Measurements from ENCODE around the gene IGSF9B.

IGSF9B gene

DNA sequence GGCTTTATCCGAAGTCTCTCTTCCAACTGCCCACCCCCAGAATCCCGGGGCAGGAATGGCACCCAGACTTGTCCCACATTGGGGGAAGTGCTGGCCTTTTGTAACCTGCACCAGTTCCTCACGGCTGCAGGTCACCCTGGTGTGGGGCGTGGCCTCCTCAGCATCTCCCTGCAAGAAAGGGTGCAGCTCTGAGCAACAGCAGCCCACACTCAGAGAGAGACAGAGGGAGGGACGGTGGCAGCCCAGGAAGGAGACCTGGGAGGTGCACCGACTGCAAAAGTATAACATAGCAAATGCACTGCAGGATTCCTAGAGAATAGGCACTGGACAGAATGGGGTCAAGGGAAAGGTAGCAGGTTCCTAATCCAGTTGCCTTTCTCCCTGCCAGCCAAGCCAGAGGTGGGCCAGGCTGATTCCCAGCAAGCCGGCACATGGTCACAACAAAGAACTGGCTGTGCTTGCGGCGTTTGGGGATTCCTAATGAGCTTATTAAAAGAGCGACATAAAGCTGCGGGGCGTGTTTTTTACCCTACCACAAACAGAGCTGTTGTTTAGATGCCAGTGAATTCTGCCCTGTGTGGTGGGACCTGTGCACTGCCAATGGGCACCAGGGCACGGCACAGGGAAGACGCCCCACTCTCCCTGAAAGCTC is 18.2 kb upstream of the IGSF9B start:
- Mint-ChIP-seq H3K27ac (no peak overlapping the region), H3K4me3 (no peak overlapping the region), H3K9me3 (no peaks in the 10 kb centered on the region), H3K4me1 (ENCODE audit: low read depth) (no peaks in the 10 kb centered on the region), H3K27me3 (no peaks in the 10 kb centered on the region), H3K36me3 (ENCODE audit: low read depth) (no peaks in the 10 kb centered on the region)

GRCh38 chr11:133971881-133972280 is 15.1 kb upstream of the IGSF9B start:
- no peak overlapping the region for H3K27ac Mint-ChIP-seq
- no peaks in the 10 kb centered on the region for H3K9me3 Mint-ChIP-seq
- H3K4me3 Mint-ChIP-seq, result no peak overlapping the region
- H3K27me3 Mint-ChIP-seq, result no peaks in the 10 kb centered on the region
- peaks cover 10% of the 10 kb centered on the region for H3K4me1 Mint-ChIP-seq (ENCODE audit: low read depth)
- H3K36me3 Mint-ChIP-seq (ENCODE audit: low read depth), result no peaks in the 10 kb centered on the region

DNA sequence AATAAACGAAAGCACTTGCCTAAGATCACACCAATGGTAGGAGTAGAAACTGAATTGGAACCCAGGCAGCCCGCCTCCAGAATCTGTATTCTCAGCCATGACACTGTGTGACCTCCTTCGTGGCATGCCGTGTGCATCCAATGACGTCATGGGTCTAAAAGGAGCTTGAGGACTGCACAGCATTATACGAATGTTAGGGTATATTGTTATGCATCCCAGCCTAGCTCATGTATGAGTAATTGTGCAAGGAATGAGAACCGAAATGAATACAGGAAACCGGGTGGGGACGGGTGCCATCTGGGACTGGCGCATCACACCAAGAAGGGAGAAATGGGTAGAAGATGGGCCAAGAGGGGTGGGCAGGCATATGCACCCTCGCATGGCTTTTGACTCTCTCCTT is 12.3 kb upstream of the IGSF9B start:
- H3K36me3 Mint-ChIP-seq (ENCODE audit: low read depth), result no peaks in the 10 kb centered on the region
- H3K9me3 Mint-ChIP-seq, result no peaks in the 10 kb centered on the region
- no peak overlapping the region for H3K4me3 Mint-ChIP-seq
- H3K27ac Mint-ChIP-seq, result no peak overlapping the region
- peaks cover 14% of the 10 kb centered on the region for H3K4me1 Mint-ChIP-seq (ENCODE audit: low read depth)
- peaks cover 3% of the 10 kb centered on the region for H3K27me3 Mint-ChIP-seq

GRCh38 chr11:133968300-133968699 is 11.5 kb upstream of the IGSF9B start:
- Mint-ChIP-seq H3K9me3 (no peaks in the 10 kb centered on the region), H3K27ac (no peak overlapping the region), H3K4me1 (ENCODE audit: low read depth) (peaks cover 14% of the 10 kb centered on the region), H3K36me3 (ENCODE audit: low read depth) (no peaks in the 10 kb centered on the region), H3K4me3 (no peak overlapping the region), H3K27me3 (peaks cover 3% of the 10 kb centered on the region)

DNA sequence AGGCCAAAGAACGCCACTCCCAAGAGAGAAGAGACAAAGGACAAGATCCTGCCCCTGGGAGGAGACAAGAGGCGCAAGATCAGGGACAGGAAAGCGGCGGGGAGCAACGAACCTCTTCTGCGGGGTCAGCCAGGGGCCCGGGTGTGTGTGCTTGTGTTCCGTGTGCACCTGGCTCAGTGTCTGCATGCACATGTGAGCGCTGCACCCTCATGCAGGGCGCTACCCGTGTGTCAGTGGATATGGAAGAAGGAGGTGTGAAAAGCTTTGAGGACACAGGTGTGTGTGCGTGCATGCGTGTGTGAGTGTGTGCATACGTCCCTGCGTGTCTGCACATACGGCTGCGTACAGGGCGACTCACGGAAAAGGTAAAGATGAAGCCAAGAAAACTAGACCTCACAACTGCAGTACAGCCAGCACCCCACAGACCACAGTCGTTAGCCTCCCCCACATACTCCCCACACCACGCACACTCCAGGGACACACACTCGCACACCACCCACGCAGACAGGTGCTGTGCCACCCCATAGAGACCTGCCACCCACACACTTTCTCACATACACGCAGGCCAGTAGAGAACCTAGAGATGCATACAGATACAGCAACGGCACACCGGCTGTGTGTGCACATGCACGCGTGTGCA is 11.0 kb upstream of the IGSF9B start:
- H3K4me1 Mint-ChIP-seq (ENCODE audit: low read depth), result peaks cover 14% of the 10 kb centered on the region
- peaks cover 3% of the 10 kb centered on the region for H3K27me3 Mint-ChIP-seq
- H3K9me3 Mint-ChIP-seq, result no peaks in the 10 kb centered on the region
- no peaks in the 10 kb centered on the region for H3K36me3 Mint-ChIP-seq (ENCODE audit: low read depth)
- H3K4me3 Mint-ChIP-seq, result peak overlapping the region; percentile 86
- peak overlapping the region; percentile 94 for H3K27ac Mint-ChIP-seq

DNA sequence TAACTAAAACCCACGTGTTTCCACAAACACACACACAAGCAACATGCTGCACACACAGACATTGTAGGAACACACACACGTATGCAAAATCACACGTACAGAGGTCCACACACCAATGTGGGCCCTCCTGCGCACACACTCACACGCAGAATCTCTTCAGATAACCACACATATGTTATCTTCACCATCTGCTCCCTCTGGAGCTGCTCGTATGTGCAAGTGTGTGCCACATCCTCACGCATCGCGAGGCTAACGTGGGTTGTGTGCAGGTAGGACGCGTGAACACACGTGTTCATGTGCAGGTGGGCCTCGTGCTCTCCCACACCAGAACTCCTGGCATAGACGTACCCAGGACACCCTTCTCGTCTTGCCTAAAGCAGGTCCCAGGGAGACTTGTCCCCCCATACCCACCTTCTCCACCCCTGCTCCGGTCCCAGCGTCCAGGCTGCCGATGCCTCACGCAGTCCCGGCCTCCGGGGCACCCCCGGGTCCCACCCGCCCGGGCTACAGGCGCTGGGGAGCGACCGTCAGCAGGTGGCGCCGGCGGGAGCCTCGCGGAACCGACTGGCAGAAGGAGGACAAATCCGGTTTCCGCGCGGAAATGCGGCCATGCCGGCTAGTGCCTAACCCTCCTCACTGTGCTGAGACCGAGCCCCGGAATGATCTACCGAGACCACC is 10.3 kb upstream of the IGSF9B start:
- Mint-ChIP-seq H3K36me3 (ENCODE audit: low read depth) (no peaks in the 10 kb centered on the region), H3K4me3 (peak overlapping the region; percentile 86), H3K27me3 (peaks cover 3% of the 10 kb centered on the region), H3K4me1 (ENCODE audit: low read depth) (peaks cover 17% of the 10 kb centered on the region), H3K27ac (peak overlapping the region; percentile 94), H3K9me3 (no peaks in the 10 kb centered on the region)

GRCh38 chr11:133966172-133966651 is 9.4 kb upstream of the IGSF9B start:
- Mint-ChIP-seq H3K27ac (no peak overlapping the region), H3K4me3 (no peak overlapping the region), H3K4me1 (ENCODE audit: low read depth) (peaks cover 25% of the 10 kb centered on the region), H3K27me3 (peaks cover 3% of the 10 kb centered on the region), H3K9me3 (no peaks in the 10 kb centered on the region), H3K36me3 (ENCODE audit: low read depth) (no peaks in the 10 kb centered on the region)

DNA sequence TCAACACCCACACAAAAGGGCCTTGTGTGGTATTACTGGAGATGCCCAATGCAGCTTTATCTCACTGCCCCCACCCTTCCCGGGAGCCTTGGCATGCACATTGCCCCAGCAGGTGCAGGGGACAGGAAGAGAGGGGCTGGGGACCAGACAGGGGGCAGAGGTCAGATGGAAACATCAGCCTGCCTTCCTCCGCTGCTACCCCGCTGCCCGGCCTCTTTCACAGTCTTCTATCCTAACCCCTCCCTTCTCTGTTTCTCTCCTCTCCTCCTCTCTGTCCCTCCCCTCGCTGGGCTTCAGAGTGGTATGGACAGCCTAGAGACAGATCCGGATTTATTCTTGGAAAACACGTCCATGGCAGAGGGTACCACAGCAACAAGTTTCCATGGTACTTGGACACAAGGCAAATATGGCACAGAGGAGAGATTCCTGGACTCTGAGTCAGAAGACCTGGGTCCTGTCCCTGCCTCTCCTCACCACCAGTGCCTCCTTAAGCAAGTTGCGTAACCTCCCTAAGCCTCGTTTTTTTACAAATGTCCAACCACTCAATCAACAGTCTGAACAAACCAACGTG is 8.3 kb upstream of the IGSF9B start:
- H3K27me3 Mint-ChIP-seq, result peaks cover 3% of the 10 kb centered on the region
- H3K9me3 Mint-ChIP-seq, result no peaks in the 10 kb centered on the region
- no peak overlapping the region for H3K27ac Mint-ChIP-seq

DNA sequence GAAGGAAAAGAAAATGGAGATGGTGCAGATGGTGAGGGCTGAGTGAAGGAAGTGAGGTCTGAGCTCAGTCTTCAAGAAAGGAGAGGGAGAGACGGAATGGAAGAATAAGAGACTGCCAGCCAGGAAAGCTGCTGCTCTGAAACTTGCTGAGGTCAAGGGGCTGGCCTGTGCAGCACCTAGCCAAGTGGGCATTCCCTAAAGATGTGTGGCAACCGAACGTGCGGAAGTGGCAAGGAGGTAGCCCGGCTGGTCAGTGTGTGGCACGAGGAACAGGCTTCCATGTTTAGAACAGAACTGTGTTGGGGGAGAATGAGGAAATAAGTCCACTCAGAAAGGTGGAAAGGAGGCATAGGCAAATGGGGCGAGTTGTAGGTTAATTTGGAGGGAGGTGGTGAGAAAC is 7.6 kb upstream of the IGSF9B start:
- H3K36me3 Mint-ChIP-seq (ENCODE audit: low read depth), result no peaks in the 10 kb centered on the region
- no peak overlapping the region for H3K27ac Mint-ChIP-seq
- no peak overlapping the region for H3K4me3 Mint-ChIP-seq
- peaks cover 25% of the 10 kb centered on the region for H3K4me1 Mint-ChIP-seq (ENCODE audit: low read depth)
- H3K27me3 Mint-ChIP-seq, result peaks cover 10% of the 10 kb centered on the region
- no peaks in the 10 kb centered on the region for H3K9me3 Mint-ChIP-seq

More for the DNA sequence above, 8.3 kb upstream of the IGSF9B start:
- H3K4me1 Mint-ChIP-seq (ENCODE audit: low read depth), result peaks cover 25% of the 10 kb centered on the region
- H3K4me3 Mint-ChIP-seq, result no peak overlapping the region
- no peaks in the 10 kb centered on the region for H3K36me3 Mint-ChIP-seq (ENCODE audit: low read depth)

GRCh38 chr11:133961890-133962289 is 5.1 kb upstream of the IGSF9B start:
- peaks cover 26% of the 10 kb centered on the region for H3K4me1 Mint-ChIP-seq (ENCODE audit: low read depth)
- no peaks in the 10 kb centered on the region for H3K9me3 Mint-ChIP-seq
- H3K27me3 Mint-ChIP-seq, result peaks cover 26% of the 10 kb centered on the region

DNA sequence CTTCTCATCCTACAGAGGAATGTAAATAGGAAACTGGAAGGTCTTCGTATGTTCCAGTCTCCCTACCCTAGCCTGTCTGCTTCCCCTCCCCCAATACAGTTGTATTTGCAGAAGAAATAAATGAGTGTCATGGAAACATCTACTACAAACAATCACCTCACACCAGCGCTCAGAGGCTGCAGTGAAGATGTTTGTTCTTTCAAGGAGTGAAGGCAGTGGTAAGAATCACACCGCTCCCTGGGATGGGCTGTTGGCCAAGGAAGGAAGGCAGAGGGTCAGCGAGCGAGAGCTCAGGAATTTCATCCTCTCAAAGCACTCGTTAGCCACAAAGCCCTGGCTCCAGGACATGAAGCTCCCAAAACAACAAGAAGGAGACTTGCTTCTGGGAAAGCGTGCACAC is 1.1 kb upstream of the IGSF9B start:
- Mint-ChIP-seq H3K27ac (peak overlapping the region; percentile 87), H3K4me3 (peak overlapping the region; percentile 85)

More at GRCh38 chr11:133961890-133962289, 5.1 kb upstream of the IGSF9B start:
- H3K4me3 Mint-ChIP-seq, result no peak overlapping the region
- H3K36me3 Mint-ChIP-seq (ENCODE audit: low read depth), result no peaks in the 10 kb centered on the region
- H3K27ac Mint-ChIP-seq, result peak overlapping the region; percentile 54

GRCh38 chr11:133955945-133956421 is 785 bp downstream of the IGSF9B start:
- Mint-ChIP-seq H3K27ac (no peak overlapping the region), H3K27me3 (peaks cover 36% of the 10 kb centered on the region), H3K4me3 (peak overlapping the region; percentile 87), H3K4me1 (ENCODE audit: low read depth) (peaks cover 46% of the 10 kb centered on the region), H3K9me3 (no peaks in the 10 kb centered on the region), H3K36me3 (ENCODE audit: low read depth) (peaks cover 7% of the 10 kb centered on the region)

More for the DNA sequence above, 1.1 kb upstream of the IGSF9B start:
- Mint-ChIP-seq H3K27me3 (peaks cover 36% of the 10 kb centered on the region), H3K9me3 (no peaks in the 10 kb centered on the region), H3K36me3 (ENCODE audit: low read depth) (peaks cover 7% of the 10 kb centered on the region), H3K4me1 (ENCODE audit: low read depth) (peaks cover 50% of the 10 kb centered on the region)

DNA sequence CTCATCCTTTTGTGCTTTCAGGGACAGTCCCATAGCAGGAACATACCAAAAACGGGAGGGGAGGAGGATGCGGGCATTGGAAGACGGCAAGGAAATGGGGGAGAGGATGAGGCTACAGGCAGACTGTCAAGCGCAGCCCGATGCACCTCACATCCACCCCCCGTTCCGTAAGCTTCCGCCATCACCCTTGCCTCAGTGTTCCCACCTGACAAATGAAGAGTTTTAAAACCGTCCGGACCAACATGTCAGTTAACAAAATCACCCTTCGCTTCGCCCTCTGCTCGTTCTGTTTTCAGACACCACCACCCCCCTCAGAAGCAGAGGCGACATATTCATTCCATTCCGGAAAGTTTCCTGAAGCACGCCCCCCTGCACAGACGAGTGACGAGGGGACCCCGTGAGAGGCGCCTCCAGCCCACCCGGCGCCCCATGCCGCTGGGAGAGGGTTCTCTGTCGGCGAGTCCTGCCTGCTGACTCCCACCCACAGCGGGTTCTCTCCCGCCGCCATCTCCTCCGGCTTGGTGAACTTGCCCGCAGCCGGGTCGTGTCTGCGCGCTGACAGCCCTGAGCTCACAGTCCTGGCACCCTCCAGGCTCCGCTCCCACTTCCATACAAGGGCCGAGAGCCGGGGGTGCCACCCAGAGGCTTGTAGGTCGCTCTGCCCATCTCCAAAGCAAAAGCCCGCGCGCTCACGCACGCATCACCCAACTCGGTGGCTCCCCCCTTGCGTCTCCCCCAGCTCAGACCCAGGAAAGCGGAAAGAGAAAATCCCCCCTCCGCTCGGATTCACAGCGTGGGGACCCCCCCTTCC is 1.5 kb downstream of the IGSF9B start:
- peaks cover 46% of the 10 kb centered on the region for H3K4me1 Mint-ChIP-seq (ENCODE audit: low read depth)
- no peaks in the 10 kb centered on the region for H3K9me3 Mint-ChIP-seq
- peak overlapping the region; percentile 70 for H3K27ac Mint-ChIP-seq
- peaks cover 36% of the 10 kb centered on the region for H3K27me3 Mint-ChIP-seq
- peak overlapping the region; percentile 87 for H3K4me3 Mint-ChIP-seq
- peaks cover 7% of the 10 kb centered on the region for H3K36me3 Mint-ChIP-seq (ENCODE audit: low read depth)

- Mint-ChIP-seq H3K4me1 (ENCODE audit: low read depth) (peaks cover 58% of the 10 kb centered on the region), H3K4me3 (peak overlapping the region; percentile 87), H3K27me3 (peaks cover 26% of the 10 kb centered on the region), H3K36me3 (ENCODE audit: low read depth) (peaks cover 7% of the 10 kb centered on the region), H3K9me3 (no peaks in the 10 kb centered on the region), H3K27ac (no peak overlapping the region)
These were observed 2.8 kb downstream of the IGSF9B start for GRCh38 chr11:133953999-133954398.
